Common myeloid progenitor, CD34-positive (primary cell): ENCODE measurements around the gene ITPK1.

Experiments
- CTCF ChIA-PET: fragments of 350-600 bp; sonication (Branson Sonifier 250); formaldehyde crosslinking; loops from one replicate; lab custom pipeline; 2021; ENCODE audit warnings: antibody characterized with exemption; lab: Charles Lee
- POLR2A ChIA-PET: fragments of 350-600 bp; sonication (Branson Sonifier 250); formaldehyde crosslinking; loops from one replicate; lab custom pipeline; 2021; ENCODE audit warnings: antibody characterized with exemption; lab: Charles Lee
- DNase-seq, 3 donors: peaks; one replicate each; pipeline versions ENCODE4 v3.0.0 to v3.0.0-alpha.2; 2013
- H3K27ac ChIP-seq, 2 experiments: 1 replicate in 1 of 2; 2 replicates in 1 of 2; pipeline ENCODE4 v1.7.0; 2013; ENCODE audit warnings: inconsistent platforms in 2 of 2, low read length in 2 of 2, mild to moderate bottlenecking in 2 of 2, low read depth in 1 of 2, moderate library complexity in 1 of 2; ENCODE audit not compliant: severe bottlenecking in 2 of 2, insufficient read depth in 1 of 2, poor library complexity in 1 of 2
- H3K27me3 ChIP-seq, 5 experiments: replicated peaks in 2 of 5; 1 replicate in 3 of 5; 2 replicates in 2 of 5; pipeline versions ENCODE4 v1.6.1 to v1.7.0; 2013; ENCODE audit warnings: low read length in 4 of 5, mild to moderate bottlenecking in 2 of 5, moderate library complexity in 2 of 5, inconsistent platforms in 1 of 5; ENCODE audit not compliant: insufficient read depth in 5 of 5, control insufficient read depth in 4 of 5
- H3K36me3 ChIP-seq, 4 experiments: 1 replicate in 2 of 4; 2 replicates in 2 of 4; pipeline versions ENCODE4 v1.6.1 to v1.7.0; 2013; ENCODE audit warnings: low read length in 3 of 4, control low read depth in 1 of 4, mild to moderate bottlenecking in 1 of 4; ENCODE audit not compliant: control insufficient read depth in 4 of 4, insufficient read depth in 4 of 4
- H3K4me1 ChIP-seq, 4 experiments: 1 replicate in 3 of 4; 2 replicates in 1 of 4; pipeline versions ENCODE4 v1.6.1 to v1.7.1; 2013; ENCODE audit warnings: low read length in 3 of 4, mild to moderate bottlenecking in 3 of 4, control low read depth in 1 of 4, inconsistent platforms in 1 of 4, moderate library complexity in 1 of 4; ENCODE audit not compliant: control insufficient read depth in 4 of 4, insufficient read depth in 4 of 4; ENCODE audit errors: control extremely low read depth in 1 of 4
- H3K4me3 ChIP-seq, 7 experiments: 1 replicate in 4 of 7; 2 replicates in 3 of 7; pipeline versions ENCODE4 v1.5.1 to v1.7.0; 2013; ENCODE audit warnings: mild to moderate bottlenecking in 7 of 7, low read length in 6 of 7, moderate library complexity in 6 of 7, inconsistent platforms in 2 of 7, low read depth in 2 of 7, control low read depth in 1 of 7; ENCODE audit not compliant: insufficient read depth in 4 of 7, control insufficient read depth in 1 of 7; ENCODE audit errors: extremely low read depth in 1 of 7
- H3K9me3 ChIP-seq, 5 experiments: 1 replicate in 4 of 5; 2 replicates in 1 of 5; pipeline versions ENCODE4 v1.6.1 to v1.7.1; 2013; ENCODE audit warnings: low read length in 4 of 5, mild to moderate bottlenecking in 2 of 5, inconsistent platforms in 1 of 5, low read depth in 1 of 5, moderate library complexity in 1 of 5; ENCODE audit not compliant: control insufficient read depth in 4 of 5, insufficient read depth in 2 of 5; ENCODE audit errors: control extremely low read depth in 1 of 5
- WGBS: methylation state at CpG from one replicate; pipeline ENCODE4 v1.1.5; 2013; ENCODE audit not compliant: insufficient coverage; 5-methylcytosine and 5-hydroxymethylcytosine counted together

Gene ITPK1

GRCh38 chr14:93033983-93034670 is 81.6 kb downstream of the ITPK1 start:
- 26% methylated on average over 3 of the region's 7 CpGs for WGBS
- H3K4me3 ChIP-seq: no peak overlapping the region
- no peak overlapping the region for H3K27ac ChIP-seq
- CTCF ChIA-PET: interaction anchor here (1.0 to 3.9 kb wide), 16 partner anchors 10 to 291 kb away, joined by 3 to 44 read pairs (median 4); no protein-coding TSS in a partner anchor
- H3K4me1 ChIP-seq: peaks cover 0 to 33% (median 28%) of the 10 kb centered on the region in 4 experiments
- peak; percentile 38 to 64 (median 64) for DNase-seq
- H3K27me3 ChIP-seq: no peaks in the 10 kb centered on the region
- no peaks in the 10 kb centered on the region for H3K9me3 ChIP-seq
- POLR2A ChIA-PET: no interaction called here
- peaks cover 0 to 4% (median 2%) of the 10 kb centered on the region in 4 experiments for H3K36me3 ChIP-seq

GRCh38 chr14:93033084-93033982 is 82.4 kb downstream of the ITPK1 start:
- 75% methylated on average over 6 of the region's 6 CpGs for WGBS
- ChIA-PET POLR2A (interaction anchor here (1.2 kb wide), 1 partner anchor 80 kb away, joined by 3 read pairs; no protein-coding TSS in a partner anchor), CTCF (interaction anchor here (0.9 to 3.9 kb wide), 18 partner anchors 10 to 292 kb away, joined by 3 to 44 read pairs (median 4); no protein-coding TSS in a partner anchor)
- DNase-seq: no peak
- no peaks in the 10 kb centered on the region for H3K9me3 ChIP-seq
- H3K4me3 ChIP-seq: no peak overlapping the region
- peaks cover 0 to 6% (median 3%) of the 10 kb centered on the region in 4 experiments for H3K36me3 ChIP-seq
- no peaks in the 10 kb centered on the region for H3K27me3 ChIP-seq
- no peak overlapping the region for H3K27ac ChIP-seq
- H3K4me1 ChIP-seq: peaks cover 0 to 28% (median 24%) of the 10 kb centered on the region in 4 experiments

DNA sequence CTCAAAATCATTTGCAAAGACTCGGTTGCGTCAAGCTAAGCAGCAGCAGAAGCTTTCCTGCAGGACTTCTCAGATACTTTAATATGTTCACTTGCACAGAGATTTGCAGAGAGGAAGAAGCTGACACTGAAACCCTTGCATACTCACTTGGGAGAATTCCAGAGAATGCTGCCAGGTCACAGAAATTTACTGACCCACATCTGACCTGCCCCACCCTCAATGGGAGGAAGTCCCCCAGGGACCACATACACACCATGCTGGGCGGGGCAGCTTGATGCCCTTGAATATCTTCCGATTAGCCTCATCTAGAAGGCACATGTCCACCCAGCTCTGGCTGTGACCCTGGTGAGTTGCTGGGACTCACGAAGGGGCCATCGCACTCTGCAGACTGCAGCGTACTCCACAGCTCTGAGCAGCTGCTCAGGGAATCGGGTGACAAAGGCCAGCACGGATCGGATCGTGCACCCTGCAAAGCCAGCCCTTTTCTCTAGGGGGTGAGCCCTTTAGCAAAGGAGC is 83.2 kb downstream of the ITPK1 start:
- peak in 1 of 3 donors; percentile 22 for DNase-seq
- H3K4me3 ChIP-seq: no peak overlapping the region
- CTCF ChIA-PET: interaction anchor here (0.8 to 3.9 kb wide), 11 partner anchors 9 to 127 kb away, joined by 3 to 44 read pairs (median 4); no protein-coding TSS in a partner anchor
- H3K36me3 ChIP-seq: peaks cover 0 to 9% (median 3%) of the 10 kb centered on the region in 4 experiments
- H3K27ac ChIP-seq: no peak overlapping the region
- POLR2A ChIA-PET: interaction anchor here (1.2 kb wide), 1 partner anchor 81 kb away, joined by 3 read pairs; no protein-coding TSS in a partner anchor
- no peaks in the 10 kb centered on the region for H3K27me3 ChIP-seq
- no peaks in the 10 kb centered on the region for H3K9me3 ChIP-seq
- WGBS: 87% methylated on average over 10 of the region's 11 CpGs
- H3K4me1 ChIP-seq: peaks cover 0 to 28% (median 24%) of the 10 kb centered on the region in 4 experiments

- POLR2A ChIA-PET: interaction anchor here (1.2 kb wide), 1 partner anchor 82 kb away, joined by 3 read pairs; no protein-coding TSS in a partner anchor
- WGBS: 93% methylated on average over 5 of the region's 15 CpGs
- no peak overlapping the region for H3K27ac ChIP-seq
Measured at GRCh38 chr14:93031505-93032315, 84.0 kb downstream of the ITPK1 start.

DNA sequence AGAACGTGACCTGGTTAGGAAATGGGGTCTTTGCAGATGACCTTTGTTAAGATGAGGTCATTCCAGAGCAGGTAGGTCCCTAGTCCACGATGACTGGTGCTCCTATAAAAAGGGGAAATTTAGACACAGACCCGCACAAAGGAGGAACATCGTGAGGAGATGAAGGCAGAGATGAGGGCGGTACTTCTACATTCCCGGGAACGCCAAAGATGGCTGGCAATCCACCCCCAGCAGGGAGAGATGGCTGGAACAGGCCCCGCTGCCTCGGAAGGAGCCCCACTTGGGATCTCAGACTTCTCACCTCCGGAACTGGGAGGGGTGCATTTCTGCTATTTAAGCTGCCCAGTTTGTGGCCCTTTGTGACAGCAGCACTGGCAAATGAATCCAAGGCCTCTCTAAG is 85.0 kb downstream of the ITPK1 start:
- DNase-seq: no peak
- H3K27me3 ChIP-seq: no peaks in the 10 kb centered on the region
- peaks cover 0 to 28% (median 24%) of the 10 kb centered on the region in 4 experiments for H3K4me1 ChIP-seq
- no peaks in the 10 kb centered on the region for H3K9me3 ChIP-seq
- 93% methylated on average over 8 of the region's 10 CpGs for WGBS
- H3K36me3 ChIP-seq: peaks cover 0 to 11% (median 4%) of the 10 kb centered on the region in 4 experiments
- H3K27ac ChIP-seq: no peak overlapping the region
- H3K4me3 ChIP-seq: no peak overlapping the region
- ChIA-PET CTCF (interaction anchor here (0.8 kb wide), 1 partner anchor 27 kb away, joined by 3 read pairs; no protein-coding TSS in a partner anchor), POLR2A (no interaction called here)

More at GRCh38 chr14:93031505-93032315, 84.0 kb downstream of the ITPK1 start:
- no peak overlapping the region for H3K4me3 ChIP-seq
- CTCF ChIA-PET: interaction anchor here (0.8 to 3.9 kb wide), 9 partner anchors 8 to 128 kb away, joined by 3 to 44 read pairs (median 5); no protein-coding TSS in a partner anchor
- no peak for DNase-seq
- H3K9me3 ChIP-seq: no peaks in the 10 kb centered on the region
- peaks cover 0 to 9% (median 3%) of the 10 kb centered on the region in 4 experiments for H3K36me3 ChIP-seq
- H3K27me3 ChIP-seq: no peaks in the 10 kb centered on the region
- peaks cover 0 to 28% (median 24%) of the 10 kb centered on the region in 4 experiments for H3K4me1 ChIP-seq

- Histone ChIP-seq H3K4me3 (no peak overlapping the region), H3K36me3 (peaks cover 0 to 11% (median 4%) of the 10 kb centered on the region in 4 experiments), H3K27me3 (no peaks in the 10 kb centered on the region), H3K27ac (no peak overlapping the region), H3K4me1 (peaks cover 0 to 28% (median 24%) of the 10 kb centered on the region in 4 experiments), H3K9me3 (no peaks in the 10 kb centered on the region)
- ChIA-PET POLR2A (no interaction called here), CTCF (interaction anchor here (1.4 to 1.9 kb wide), 2 partner anchors 78 to 83 kb away, joined by 4 to 6 read pairs; no protein-coding TSS in a partner anchor)
- DNase-seq: no peak
- WGBS: 93% methylated on average over 4 of the region's 8 CpGs
Measured at GRCh38 chr14:93029911-93030508, 85.7 kb downstream of the ITPK1 start.
